ENCODE measurements around the gene CTNNA3.

Gene CTNNA3

DNA sequence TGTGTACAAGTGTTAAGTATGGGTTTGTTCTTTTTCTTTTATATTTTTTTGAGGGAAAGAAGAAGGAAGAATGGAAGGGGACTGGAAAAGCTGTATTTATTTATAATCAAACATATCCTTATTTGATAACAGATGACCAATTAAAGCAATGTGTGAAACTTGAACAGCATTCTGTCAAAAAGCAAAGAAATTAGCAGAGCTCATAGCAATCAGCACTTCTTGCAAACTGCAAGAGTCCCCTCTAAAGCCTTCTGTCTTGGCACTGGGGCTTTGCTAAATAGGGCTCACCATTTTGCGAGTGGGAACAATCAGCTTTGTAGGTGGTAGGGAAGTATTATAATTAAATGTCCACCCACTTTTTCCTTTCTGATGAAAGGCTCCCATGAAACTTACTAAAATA, 935.1 kb downstream of the CTNNA3 start:
- DNase-seq (ENCODE audit: low read depth in 2 of 2) = no peak

GRCh38 chr10:66755474-66755873, 940.5 kb downstream of the CTNNA3 start:
- no peak for DNase-seq (ENCODE audit: low read depth in 2 of 2)

- DNase-seq (ENCODE audit: low read depth in 2 of 2) = no peak
Measured at GRCh38 chr10:66752714-66753113, 943.3 kb downstream of the CTNNA3 start.

- no peak for DNase-seq (ENCODE audit: low read depth in 2 of 2)
Measured at GRCh38 chr10:66748217-66748616, 947.8 kb downstream of the CTNNA3 start.

DNA sequence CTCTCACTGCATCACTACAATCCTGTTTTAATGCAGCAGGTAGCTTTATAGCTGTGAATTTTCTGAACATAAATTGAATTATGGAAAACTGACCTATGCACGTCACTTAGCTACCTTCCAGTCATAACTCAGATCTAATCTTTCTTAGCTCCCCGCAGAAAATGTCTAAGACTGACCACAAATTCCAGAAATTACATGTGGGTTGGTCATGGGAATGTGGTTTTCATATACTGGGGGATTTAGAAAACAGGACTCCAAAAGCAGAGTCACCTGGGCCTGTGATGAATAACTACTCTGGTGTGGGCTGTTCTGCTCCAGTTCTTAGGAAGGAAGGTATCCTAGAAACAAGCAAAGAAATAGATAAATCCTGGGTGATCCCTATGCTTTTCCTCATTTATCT, 948.5 kb downstream of the CTNNA3 start:
- peak; percentile 90 to 92 for DNase-seq (ENCODE audit: low read depth in 2 of 2)

- no peak for DNase-seq (ENCODE audit: low read depth in 2 of 2)
Measured at GRCh38 chr10:66746711-66747110, 949.3 kb downstream of the CTNNA3 start.

GRCh38 chr10:66746246-66746645, 949.7 kb downstream of the CTNNA3 start:
- no peak for DNase-seq (ENCODE audit: low read depth in 2 of 2)

- DNase-seq (ENCODE audit: low read depth in 2 of 2) = no peak
Measured at GRCh38 chr10:66744915-66745314, 951.1 kb downstream of the CTNNA3 start.

- DNase-seq (ENCODE audit: low read depth in 2 of 2) = no peak
Measured at GRCh38 chr10:66737241-66737640, 958.8 kb downstream of the CTNNA3 start.

DNA sequence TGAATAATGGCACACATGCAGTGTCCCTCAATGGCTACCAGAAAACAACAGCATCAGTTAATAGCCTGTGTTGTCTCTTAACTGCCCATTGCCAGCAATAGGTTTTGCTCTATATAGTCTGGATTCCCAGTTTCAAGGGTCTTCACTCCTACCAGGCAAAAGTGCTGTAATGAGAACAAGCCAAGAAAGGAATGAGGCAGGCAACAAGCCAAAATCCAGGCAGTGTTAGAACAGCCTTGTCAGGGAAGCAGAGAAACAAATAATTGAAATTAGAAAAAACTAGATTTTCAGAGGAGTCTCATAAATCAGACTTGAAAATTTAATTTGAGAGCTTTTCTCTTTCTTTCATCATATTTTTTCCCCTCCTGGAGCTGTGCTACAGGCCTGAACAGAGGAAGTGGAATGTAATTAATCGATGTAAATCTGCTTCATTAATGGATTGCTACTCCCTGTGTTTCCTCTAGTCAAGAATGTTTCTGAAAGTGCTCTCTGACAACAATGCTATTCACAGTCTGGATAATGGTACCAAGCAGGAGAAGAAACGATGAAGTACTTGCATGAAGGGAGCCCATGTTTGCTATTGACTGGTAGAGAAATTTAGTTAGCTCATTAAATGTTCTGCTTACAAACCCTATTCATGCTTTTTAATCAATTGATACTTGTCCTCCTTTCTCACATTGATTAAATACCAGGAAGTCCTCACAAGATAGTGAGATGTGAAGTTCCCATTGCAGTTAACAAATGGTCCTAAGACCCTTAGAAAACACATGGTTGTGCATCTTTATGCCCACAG, 972.2 kb downstream of the CTNNA3 start:
- no peak for DNase-seq (ENCODE audit: low read depth in 2 of 2)

DNA sequence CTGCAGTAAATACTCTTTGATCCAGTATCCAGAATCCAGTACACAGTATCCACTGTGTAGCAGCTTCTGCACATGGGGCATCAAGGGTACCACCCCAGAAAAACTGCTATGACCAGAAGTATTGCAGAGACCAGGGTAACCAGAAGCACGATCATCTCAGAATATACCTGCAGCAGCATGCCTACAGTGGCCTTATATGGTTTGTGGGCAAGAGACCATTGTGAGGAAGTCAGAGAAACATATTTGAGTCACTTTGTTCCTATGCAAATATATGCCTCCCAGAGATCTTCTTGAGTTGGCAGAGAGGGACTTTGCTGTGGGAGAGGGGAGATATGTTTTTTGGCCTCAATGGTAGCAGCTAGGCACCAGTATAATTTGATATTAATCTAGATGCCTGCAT, 976.5 kb downstream of the CTNNA3 start:
- no peak for DNase-seq (ENCODE audit: low read depth in 2 of 2)

GRCh38 chr10:66717231-66717981, 978.6 kb downstream of the CTNNA3 start:
- no peak for DNase-seq (ENCODE audit: low read depth in 2 of 2)

DNA sequence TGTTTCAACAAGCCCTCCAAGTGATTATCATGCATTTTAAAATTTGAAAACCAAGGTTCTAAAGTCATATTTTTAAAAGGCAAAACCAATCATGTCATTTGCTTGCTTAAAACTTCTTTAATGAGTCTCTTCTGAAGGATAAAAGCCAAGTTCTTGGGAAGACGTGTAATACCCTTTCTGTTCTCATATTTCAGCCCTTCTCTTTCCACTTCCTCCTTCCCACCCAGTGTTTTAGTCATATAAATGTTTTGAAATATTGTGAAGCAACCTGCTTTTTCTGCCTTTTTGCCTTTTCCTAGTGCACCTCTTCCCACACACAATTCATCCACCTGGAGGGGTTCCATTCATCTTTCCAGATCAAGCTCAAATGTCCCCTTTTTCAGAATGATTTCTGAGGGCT, 981.3 kb downstream of the CTNNA3 start:
- peak; percentile 30 to 37 for DNase-seq (ENCODE audit: low read depth in 2 of 2)

GRCh38 chr10:66713387-66713786, 982.6 kb downstream of the CTNNA3 start:
- no peak for DNase-seq (ENCODE audit: low read depth in 2 of 2)

DNA sequence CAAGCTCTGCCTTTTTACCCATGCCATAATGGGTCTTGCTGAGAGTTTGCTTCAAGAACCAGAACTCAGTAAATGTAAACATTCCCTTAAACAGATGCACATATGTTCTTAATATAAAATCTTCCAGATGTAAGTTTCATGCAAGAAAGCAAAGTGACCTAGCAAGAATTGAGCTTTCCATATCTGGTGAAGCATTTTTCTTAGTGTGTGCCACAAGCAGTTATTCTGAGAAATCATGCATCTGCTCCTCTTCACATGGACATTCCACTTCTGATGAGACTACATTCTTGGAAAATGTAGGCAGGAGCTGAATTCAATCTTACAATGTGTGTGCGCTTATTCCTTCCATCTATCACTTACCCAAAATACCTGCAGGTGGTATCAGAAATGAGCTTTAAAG, 997.9 kb downstream of the CTNNA3 start:
- DNase-seq (ENCODE audit: low read depth in 2 of 2) = peak in 1 of 2 experiments; percentile 48

DNA sequence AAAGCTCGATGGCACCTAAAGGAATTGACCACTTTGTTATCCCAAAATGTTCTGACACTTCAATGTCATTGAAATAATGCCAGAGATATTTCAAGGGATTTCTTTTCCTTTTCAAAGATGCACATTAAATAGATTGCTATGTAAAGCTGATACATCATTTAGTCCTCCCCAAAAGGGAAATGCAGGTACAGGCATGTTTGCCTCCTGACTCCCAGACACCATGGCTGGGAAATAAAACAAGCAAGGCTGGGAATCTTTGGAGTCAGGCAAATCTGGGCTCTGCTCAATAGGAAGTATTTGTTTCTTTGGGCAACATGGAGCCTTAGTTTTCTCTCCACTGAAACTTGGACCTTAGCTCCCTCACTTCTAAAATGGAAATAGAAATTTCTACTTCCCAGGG, 1000.9 kb downstream of the CTNNA3 start:
- DNase-seq (ENCODE audit: low read depth in 2 of 2) = no peak

- peak; percentile 54 to 61 for DNase-seq (ENCODE audit: low read depth in 2 of 2)
Measured at GRCh38 chr10:66684581-66684980, 1011.4 kb downstream of the CTNNA3 start.

GRCh38 chr10:66680886-66681285, 1015.1 kb downstream of the CTNNA3 start:
- peak; percentile 15 to 29 for DNase-seq (ENCODE audit: low read depth in 2 of 2)

GRCh38 chr10:66678521-66678920, 1017.5 kb downstream of the CTNNA3 start:
- DNase-seq (ENCODE audit: low read depth in 2 of 2) = peak; percentile 51 to 52

GRCh38 chr10:66673071-66673470, 1022.9 kb downstream of the CTNNA3 start:
- DNase-seq (ENCODE audit: low read depth in 2 of 2) = no peak

- no peak for DNase-seq (ENCODE audit: low read depth in 2 of 2)
Measured at GRCh38 chr10:66671562-66671961, 1024.4 kb downstream of the CTNNA3 start.

GRCh38 chr10:66671064-66671463, 1024.9 kb downstream of the CTNNA3 start:
- DNase-seq (ENCODE audit: low read depth in 2 of 2) = no peak

DNA sequence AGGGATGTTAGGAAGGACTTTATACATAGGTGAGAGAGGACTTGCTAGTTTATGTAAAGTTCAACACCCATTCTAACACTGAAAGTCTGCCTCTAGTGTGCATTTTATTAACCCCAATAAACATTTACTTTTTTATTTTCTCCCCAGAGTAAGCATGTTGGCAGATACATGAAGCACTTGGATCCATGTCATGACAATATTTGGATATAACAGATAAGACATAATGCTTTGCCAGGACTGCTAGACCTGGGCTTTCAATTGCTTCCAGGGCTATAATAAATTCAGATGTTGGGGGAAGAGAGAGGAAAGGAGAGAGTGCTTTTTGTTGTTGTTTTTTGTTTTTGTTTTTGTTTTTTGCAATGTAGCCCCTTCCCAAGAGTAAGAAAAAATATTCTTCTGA, 1039.5 kb downstream of the CTNNA3 start:
- DNase-seq (ENCODE audit: low read depth in 2 of 2) = no peak

All from fibroblast of skin of left quadriceps (primary cell).